GM12878 (cell line): Measurements from ENCODE around the gene TXLNB. TPM values are rescaled to one million over a fixed set of nuclear protein-coding genes. Genes with fewer than 3 reads are reported as not detected.

Experiments used
- ATF7 ChIP-seq: fragments of 450-650 bp; IDR thresholded peaks from 2 replicates; pipeline ENCODE4 v1.6.1; 2016; ENCODE audit warnings: low read depth, mild to moderate bottlenecking
- BCL11A ChIP-seq: IDR thresholded peaks from 2 replicates; pipeline ENCODE4 v1.6.1; 2011; ENCODE audit warnings: low read depth, low read length
- EZH2 ChIP-seq: IDR thresholded peaks from 2 replicates; pipeline ENCODE4 v1.6.1; 2012; ENCODE audit warnings: low read depth, mild to moderate bottlenecking, control low read depth, inconsistent platforms, low read length, borderline replicate concordance; ENCODE audit not compliant: control insufficient read depth
- HDAC2 ChIP-seq: fragments of 200-600 bp; sonication (generic); IDR thresholded peaks from 2 replicates; pipeline ENCODE4 v1.6.1; 2017
- HDGF ChIP-seq: fragments of 450-650 bp; IDR thresholded peaks from 2 replicates; pipeline ENCODE4 v1.6.1; 2016; ENCODE audit warnings: antibody characterized with exemption
- IKZF2 ChIP-seq, 2 experiments: fragments of 450-650 bp; IDR thresholded peaks; 2 replicates each; pipeline ENCODE4 v1.6.1; 2017; ENCODE audit warnings: mild to moderate bottlenecking in 2 of 2, moderate library complexity in 2 of 2
- KAT2A ChIP-seq: conservative IDR thresholded peaks from 2 replicates; pipeline ENCODE4 v1.6.1; 2011; ENCODE audit warnings: low read depth, low read length; ENCODE audit not compliant: control insufficient read depth
- MTA3 ChIP-seq: IDR thresholded peaks from 2 replicates; pipeline ENCODE4 v1.6.1; 2012; ENCODE audit warnings: low read length, inconsistent platforms, borderline replicate concordance
- PAX8 ChIP-seq: fragments of 450-650 bp; IDR thresholded peaks from 2 replicates; pipeline ENCODE4 v1.6.1; 2017; ENCODE audit warnings: mild to moderate bottlenecking, moderate library complexity
- POLR2AphosphoS2 ChIP-seq: IDR thresholded peaks from 2 replicates; pipeline ENCODE4 v1.6.1; 2011; ENCODE audit warnings: low read depth, mild to moderate bottlenecking, low read length, improper control_type of control experiment, moderate library complexity
- POLR2AphosphoS5 ChIP-seq: IDR thresholded peaks from 2 replicates; pipeline ENCODE4 v1.6.1; 2011; ENCODE audit warnings: mild to moderate bottlenecking, low read length, inconsistent platforms
- RAD21 ChIP-seq: IDR thresholded peaks from 2 replicates; pipeline ENCODE4 v1.6.1; 2011; ENCODE audit warnings: mild to moderate bottlenecking, low read depth, low read length, moderate library complexity; ENCODE audit not compliant: insufficient read depth
- RB1 ChIP-seq: fragments of 450-650 bp; formaldehyde crosslinking; IDR thresholded peaks from 2 replicates; pipeline ENCODE4 v1.6.1; 2017; ENCODE audit warnings: mild to moderate bottlenecking, borderline replicate concordance
- RELA ChIP-seq: fragments of 450-650 bp; IDR thresholded peaks from 2 replicates; pipeline ENCODE4 v1.8.0; 2014; ENCODE audit warnings: borderline replicate concordance; ENCODE audit not compliant: partially characterized antibody
- SP1 ChIP-seq: IDR thresholded peaks from one replicate; pipeline ENCODE4 v1.6.1; 2011; ENCODE audit warnings: low read depth, low read length
- SREBF1 ChIP-seq: IDR thresholded peaks from 2 replicates; pipeline ENCODE4 v1.6.1; 2012; ENCODE audit warnings: mild to moderate bottlenecking, low read length
- WRNIP1 ChIP-seq: IDR thresholded peaks from 2 replicates; pipeline ENCODE4 v1.6.1; 2011; ENCODE audit warnings: low read depth, low read length, improper control_type of control experiment, borderline replicate concordance
- YY1 ChIP-seq: IDR thresholded peaks from 2 replicates; pipeline ENCODE4 v1.6.1; 2011; ENCODE audit warnings: low read depth, mild to moderate bottlenecking, low read length
- ZBTB40 ChIP-seq: fragments of 450-650 bp; IDR thresholded peaks from 2 replicates; pipeline ENCODE4 v1.6.1; 2016; ENCODE audit warnings: mild to moderate bottlenecking, moderate library complexity, borderline replicate concordance
- ZNF207 ChIP-seq: fragments of 450-650 bp; IDR thresholded peaks from 2 replicates; pipeline ENCODE4 v1.6.1; 2014; ENCODE audit warnings: antibody characterized with exemption, mild to moderate bottlenecking, borderline replicate concordance
- ZNF592 ChIP-seq: fragments of 450-650 bp; IDR thresholded peaks from 2 replicates; pipeline ENCODE4 v1.6.1; 2017; ENCODE audit warnings: mild to moderate bottlenecking, moderate library complexity
- polyA plus RNA-seq, 11 experiments: library from polyadenylated mRNA; depleted of rRNA in 4 of 11; unstranded in 6 of 11; stranded (reverse) in 5 of 11; fragments of >200 nt; fragmentation: Nextera tagmentation in 4 of 11; fragmentation: Illumina TruSeq in 1 of 11; extraction: Ambion mirVana in 4 of 11; extraction: Trizol in 1 of 11; gene quantifications; 1 replicate in 1 of 11; 2 replicates in 10 of 11; pipeline versions ENCODE4 v1.2.1 to v1.2.3, GENCODE V29; 2011 to 2016; ENCODE audit warnings: inconsistent platforms in 2 of 11, missing spikeins in 2 of 11, low read depth in 1 of 11
- total RNA-seq, 4 experiments: library from RNA; depleted of rRNA in 3 of 4; stranded (reverse); fragments of >200 nt in 3 of 4; fragmentation: Illumina TruSeq in 1 of 4; extraction: Trizol in 1 of 4; gene quantifications; 2 replicates each; pipeline versions ENCODE4 v1.2.1 to v1.2.3, GENCODE V29; 2013 to 2021

Gene TXLNB
- total and polyA plus RNA-seq, 10 of the 15 experiments (the other 5 are each of a cell fraction or from before 2014, with no cell fraction given), result 0.07 to 1.3 (median 0.22) TPM; not detected in 1

GRCh38 chr6:139290787-139291311, 949 bp downstream of the TXLNB start (continued):
- TF ChIP-seq SP1 (peak; percentile 6), POLR2AphosphoS5 (peak; percentile 56), SREBF1 (no peak), IKZF2 (IDR thresholded peaks at IDR 0.05) (peak; percentile 84 to 89), WRNIP1 (no peak), RB1 (no peak), RAD21 (no peak), BCL11A (peak; percentile 58; the same call in 1 of the 2 replicates), YY1 (no peak), ATF7 (peak; percentile 84), ZNF207 (no peak), HDAC2 (no peak), KAT2A (no peak), EZH2 (no peak), ZNF592 (no peak), MTA3 (peak; percentile 97), PAX8 (peak; percentile 84; the same call in 1 of the 2 replicates), ZBTB40 (peak; percentile 80), POLR2AphosphoS2 (no peak), RELA (no peak), HDGF (no peak)
